ENCODE results near the gene TPM1.

The TPM1 gene

GRCh38 chr15:63057468-63058345 lies 15.2 kb downstream of the TPM1 start:
- Histone ChIP-seq H3K79me2 (ENCODE audit: insufficient read depth, low read length) (no peaks in the 10 kb centered on the region), H3K9ac (ENCODE audit: low read length) (no peak overlapping the region), H3K4me3 (ENCODE audit: insufficient read depth, low read length, poor library complexity, severe bottlenecking) (no peak overlapping the region), H2AFZ (ENCODE audit: low read depth, low read length, severe bottlenecking) (no peak overlapping the region), H3K4me2 (ENCODE audit: low read depth, low read length, poor library complexity, severe bottlenecking) (no peak overlapping the region), H4K20me1 (ENCODE audit: low read depth, low read length) (no peaks in the 10 kb centered on the region), H3K36me3 (ENCODE audit: low read length) (no peaks in the 10 kb centered on the region), H3K27me3 (ENCODE audit: low read length) (no peaks in the 10 kb centered on the region), H3K9me3 (ENCODE audit: insufficient read depth, low read length) (no peaks in the 10 kb centered on the region), H3K9me2 (replicated peaks; ENCODE audit: insufficient read depth, low read length) (no peaks in the 10 kb centered on the region), H3K27ac (ENCODE audit: low read depth, low read length) (no peak overlapping the region), H3F3A (ENCODE audit: insufficient read depth) (no peaks in the 10 kb centered on the region)
- TF ChIP-seq EZH2phosphoT487 (conservative IDR thresholded peaks at IDR 0.05; ENCODE audit: low read length) (no peak), CTCF (IDR thresholded peaks at IDR 0.05; ENCODE audit: insufficient read depth, low read length, poor library complexity, severe bottlenecking) (no peak)

GRCh38 chr15:63059075-63059474 lies 16.5 kb downstream of the TPM1 start:
- no peaks in the 10 kb centered on the region for H3K9me2 ChIP-seq (replicated peaks; ENCODE audit: insufficient read depth, low read length)
- H3K4me2 ChIP-seq (ENCODE audit: low read depth, low read length, poor library complexity, severe bottlenecking): no peak overlapping the region
- no peak for TF ChIP-seq EZH2phosphoT487 (conservative IDR thresholded peaks at IDR 0.05; ENCODE audit: low read length)
- TF ChIP-seq CTCF (IDR thresholded peaks at IDR 0.05; ENCODE audit: insufficient read depth, low read length, poor library complexity, severe bottlenecking): no peak
- no peaks in the 10 kb centered on the region for H3K79me2 ChIP-seq (ENCODE audit: insufficient read depth, low read length)
- no peaks in the 10 kb centered on the region for H3K9me3 ChIP-seq (ENCODE audit: insufficient read depth, low read length)
- no peak overlapping the region for H3K27ac ChIP-seq (ENCODE audit: low read depth, low read length)
- H3K9ac ChIP-seq (ENCODE audit: low read length): no peak overlapping the region
- no peaks in the 10 kb centered on the region for H3F3A ChIP-seq (ENCODE audit: insufficient read depth)
- H3K36me3 ChIP-seq (ENCODE audit: low read length): no peaks in the 10 kb centered on the region
- no peak overlapping the region for H2AFZ ChIP-seq (ENCODE audit: low read depth, low read length, severe bottlenecking)
- H4K20me1 ChIP-seq (ENCODE audit: low read depth, low read length): no peaks in the 10 kb centered on the region
- no peaks in the 10 kb centered on the region for H3K27me3 ChIP-seq (ENCODE audit: low read length)
- H3K4me3 ChIP-seq (ENCODE audit: insufficient read depth, low read length, poor library complexity, severe bottlenecking): no peak overlapping the region

GRCh38 chr15:63059573-63060216 lies 17.1 kb downstream of the TPM1 start:
- no peak for TF ChIP-seq CTCF (IDR thresholded peaks at IDR 0.05; ENCODE audit: insufficient read depth, low read length, poor library complexity, severe bottlenecking)
- TF ChIP-seq EZH2phosphoT487 (conservative IDR thresholded peaks at IDR 0.05; ENCODE audit: low read length): no peak
- Histone ChIP-seq H3K9me3 (ENCODE audit: insufficient read depth, low read length) (no peaks in the 10 kb centered on the region), H3K4me2 (ENCODE audit: low read depth, low read length, poor library complexity, severe bottlenecking) (no peak overlapping the region), H3K36me3 (ENCODE audit: low read length) (no peaks in the 10 kb centered on the region), H3K9ac (ENCODE audit: low read length) (no peak overlapping the region), H4K20me1 (ENCODE audit: low read depth, low read length) (no peaks in the 10 kb centered on the region), H3K27ac (ENCODE audit: low read depth, low read length) (no peak overlapping the region), H3K27me3 (ENCODE audit: low read length) (no peaks in the 10 kb centered on the region), H3F3A (ENCODE audit: insufficient read depth) (no peaks in the 10 kb centered on the region), H3K79me2 (ENCODE audit: insufficient read depth, low read length) (no peaks in the 10 kb centered on the region), H2AFZ (ENCODE audit: low read depth, low read length, severe bottlenecking) (no peak overlapping the region), H3K9me2 (replicated peaks; ENCODE audit: insufficient read depth, low read length) (no peaks in the 10 kb centered on the region), H3K4me3 (ENCODE audit: insufficient read depth, low read length, poor library complexity, severe bottlenecking) (no peak overlapping the region)

Data from SU-DHL-6 (cell line).